ENCODE data around the gene CACNA2D4.
"Not testable (repeated sequence)": the region's sequence is repeated elsewhere in the genome, so short reads cannot be mapped to it uniquely, and the experiment has no call there.

CACNA2D4 gene

GRCh38 chr12:1918081-1918883 lies at the start of gene CACNA2D4:
Gene CACNA2D4, minus strand, starts transcription at chr12:1918652. Its CDS starts 179 bp downstream, at chr12:1918473.
- no peak for DNase-seq

DNA sequence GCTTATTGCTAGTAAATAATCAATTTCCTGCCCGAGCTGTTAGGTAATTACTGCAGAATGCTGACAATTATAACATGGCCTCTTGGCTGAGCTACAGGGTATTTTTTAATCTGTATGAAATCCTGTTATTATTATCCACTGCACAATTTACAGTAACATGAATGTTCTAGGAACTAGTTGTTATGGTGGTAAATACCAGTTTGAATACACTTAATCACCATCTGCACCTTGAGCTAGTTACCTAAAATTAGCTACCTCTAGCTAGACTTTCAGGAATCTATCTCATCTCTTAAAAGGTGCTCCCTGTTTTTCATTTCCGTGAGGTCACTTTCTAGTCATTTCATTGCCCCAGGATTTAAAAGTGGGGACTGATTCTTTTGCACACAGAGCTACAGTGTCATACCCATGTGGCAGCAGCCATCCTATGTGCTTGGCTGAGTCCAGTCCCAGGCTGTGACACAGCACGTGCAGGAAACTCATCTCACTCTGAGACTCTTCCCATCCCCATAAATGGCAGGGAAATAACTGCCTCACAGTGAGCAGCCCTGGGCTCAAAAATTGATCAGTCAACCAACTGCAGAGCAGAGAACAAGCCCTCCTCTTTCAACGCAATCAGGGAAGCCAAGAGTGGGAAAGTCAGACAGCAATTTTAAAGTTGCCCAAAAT lies 48.2 kb upstream of the CACNA2D4 start:
- peak; percentile 1 for DNase-seq

- no peak for DNase-seq
These were observed 47.5 kb upstream of the CACNA2D4 start for GRCh38 chr12:1965916-1966315.

GRCh38 chr12:1962051-1963020 lies 43.9 kb upstream of the CACNA2D4 start:
- no peak for DNase-seq

DNA sequence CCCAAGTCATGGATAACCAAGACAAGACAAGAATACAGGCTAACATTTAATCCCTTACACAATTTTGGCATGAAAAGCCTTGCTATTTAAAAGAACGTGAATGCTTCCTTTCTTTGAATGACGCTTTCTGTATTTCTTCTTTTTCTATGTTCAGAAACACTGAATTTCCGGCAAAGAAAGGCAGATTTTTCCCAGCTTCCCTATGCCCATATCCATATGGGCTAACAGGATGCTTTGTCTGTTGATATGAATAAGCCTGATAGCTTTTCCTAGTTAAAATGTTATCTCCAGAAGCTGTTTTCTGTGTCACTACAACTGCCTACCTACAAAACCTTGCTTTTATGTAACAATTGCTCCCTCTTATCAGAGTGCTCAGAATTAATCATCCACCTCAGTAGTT lies 38.3 kb upstream of the CACNA2D4 start:
- DNase-seq = no peak

DNA sequence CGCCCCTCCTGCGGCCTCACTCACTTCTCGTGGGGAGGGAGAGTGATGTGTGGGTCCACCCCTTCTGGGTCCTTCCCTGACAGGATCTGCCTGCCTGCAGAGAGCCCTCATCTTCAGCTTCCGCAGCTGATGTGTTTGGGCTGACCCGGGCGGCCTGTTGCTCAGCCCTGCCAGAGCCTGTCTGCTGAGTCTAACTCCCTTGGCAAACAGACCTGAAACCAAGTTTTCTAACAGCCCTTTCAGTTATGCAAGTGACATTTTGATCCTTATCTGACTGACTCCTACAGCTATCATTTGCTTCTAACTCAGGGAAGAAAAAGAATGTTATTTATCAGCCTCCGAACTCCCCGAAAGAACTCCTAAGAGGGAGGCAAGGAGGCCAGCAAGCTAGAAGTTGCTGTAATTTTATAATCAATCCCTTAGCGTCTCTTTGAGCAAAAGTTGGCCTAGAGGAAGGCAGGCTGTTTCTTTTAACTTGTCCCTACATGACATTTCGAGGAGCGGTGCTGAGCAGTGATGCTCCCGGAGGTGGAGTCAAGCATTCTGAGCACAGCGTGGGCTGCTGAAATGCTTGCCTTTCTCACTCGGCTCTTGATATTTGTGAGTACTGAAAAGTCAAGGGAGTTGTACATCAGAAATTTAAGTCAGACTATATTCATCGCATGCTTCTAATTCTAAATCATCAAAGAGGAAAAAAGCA lies 31.5 kb upstream of the CACNA2D4 start:
- DNase-seq = no peak

GRCh38 chr12:1948883-1949282 lies 30.4 kb upstream of the CACNA2D4 start:
- DNase-seq = no peak

GRCh38 chr12:1947081-1947480 lies 28.6 kb upstream of the CACNA2D4 start:
- DNase-seq = no peak

- no peak for DNase-seq
These were observed 27.8 kb upstream of the CACNA2D4 start for GRCh38 chr12:1946296-1946695.

DNA sequence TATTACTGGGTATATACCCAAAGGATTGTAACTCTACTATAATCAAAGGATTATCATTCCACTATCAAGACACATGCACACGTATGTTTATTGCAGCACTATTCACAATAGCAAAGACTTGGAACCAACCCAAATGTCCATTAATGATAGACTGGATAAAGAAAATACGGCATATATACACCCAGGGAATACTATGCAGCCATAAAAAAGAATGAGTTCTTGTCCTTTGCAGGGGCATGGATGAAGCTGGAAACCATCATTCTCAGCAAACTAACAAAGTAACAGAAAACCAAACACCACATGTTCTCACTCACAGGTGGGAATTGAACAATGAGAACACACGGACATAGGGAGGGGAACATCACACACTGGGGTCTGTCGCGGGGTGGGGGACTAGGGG lies 27.1 kb upstream of the CACNA2D4 start:
- DNase-seq = not testable (repeated sequence)

- peak; percentile 78 for DNase-seq
These were observed 21.6 kb upstream of the CACNA2D4 start for GRCh38 chr12:1939801-1940607.

DNA sequence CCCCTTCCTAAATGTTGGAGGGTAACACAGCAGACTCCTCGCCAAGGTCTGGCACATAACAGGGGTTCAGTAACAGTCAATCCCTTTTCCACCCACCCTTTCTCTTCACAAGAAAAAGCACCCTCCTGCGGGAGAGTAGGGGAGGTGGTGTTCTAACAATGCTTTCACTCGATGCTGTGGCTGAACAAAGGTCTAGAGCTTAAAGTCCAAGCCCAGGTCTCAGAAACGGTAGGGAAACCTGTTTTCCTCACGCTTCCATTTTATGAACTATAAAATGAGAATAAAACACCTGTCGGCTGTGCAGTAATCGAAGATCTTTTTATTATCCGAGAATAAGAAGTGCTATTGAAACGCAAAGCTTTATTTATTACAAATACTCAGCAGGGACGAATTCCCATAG lies 20.9 kb upstream of the CACNA2D4 start:
- no peak for DNase-seq

DNA sequence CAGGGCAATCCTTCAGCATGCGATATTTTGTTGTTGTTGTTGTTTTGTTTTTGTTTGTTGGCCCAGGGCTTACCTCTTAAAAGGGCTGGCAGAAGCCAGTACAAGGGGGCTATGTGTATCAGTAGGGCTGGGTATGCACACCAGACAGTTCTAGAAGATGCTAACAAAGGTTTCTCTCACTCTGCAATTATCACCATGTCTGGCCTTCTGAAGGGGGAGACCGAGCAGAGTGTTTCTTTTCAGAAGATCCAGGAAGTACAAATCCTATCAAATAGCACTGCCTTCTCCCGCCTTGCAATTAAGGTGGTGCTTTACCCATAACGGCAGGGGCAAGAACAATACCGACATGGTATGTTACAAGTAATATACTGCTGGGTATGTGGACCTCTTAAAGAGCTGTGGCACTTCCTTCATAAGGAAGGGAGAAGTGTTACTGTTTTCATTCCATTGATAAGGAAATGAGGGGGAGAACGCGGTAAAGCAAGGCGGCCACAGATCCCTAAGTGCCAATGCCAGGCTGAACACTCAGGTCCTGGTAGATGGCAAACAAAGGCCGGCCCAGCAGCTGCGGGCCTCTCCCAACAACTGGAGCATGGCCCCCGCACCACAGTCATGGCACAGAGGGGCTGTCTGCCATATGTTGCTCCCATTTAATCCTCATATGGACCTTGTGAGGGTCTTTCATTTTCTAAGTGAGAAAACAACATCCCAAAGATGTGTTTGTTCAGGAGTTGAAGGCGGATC lies 19.2 kb upstream of the CACNA2D4 start:
- DNase-seq = no peak

GRCh38 chr12:1936406-1937320 lies 18.2 kb upstream of the CACNA2D4 start:
- DNase-seq = peak; percentile 47

DNA sequence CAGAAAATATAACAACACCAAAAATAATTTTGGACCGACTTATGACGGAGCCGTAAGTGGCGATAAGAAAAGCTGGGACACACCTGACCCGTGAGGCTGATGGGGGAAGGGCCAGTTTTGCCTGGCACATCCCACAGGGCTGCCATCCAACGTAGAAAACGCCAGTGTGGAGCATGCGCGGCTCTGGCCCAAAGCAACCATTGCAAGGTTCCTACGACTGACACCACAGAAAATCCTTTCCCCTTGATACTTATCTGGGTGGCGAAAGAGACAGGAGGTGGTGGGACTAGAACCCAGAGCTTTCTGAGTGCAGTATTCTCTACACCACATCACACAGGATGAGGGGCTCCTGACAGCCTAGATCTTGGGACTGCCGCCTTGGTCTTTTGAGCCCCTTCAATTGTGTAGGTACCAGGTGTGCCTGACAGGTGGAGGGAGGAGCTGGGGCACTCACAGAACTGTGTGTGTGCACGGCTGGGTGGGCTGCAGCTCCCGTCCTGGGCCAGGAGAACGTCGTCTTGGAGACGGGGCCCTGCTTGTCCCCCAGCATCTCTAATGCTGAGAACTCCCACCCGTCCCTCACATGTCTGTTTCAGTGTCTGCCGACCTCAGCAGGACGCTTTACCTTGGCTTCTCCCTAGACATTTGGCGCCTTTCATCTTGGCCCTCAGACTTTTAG lies 17.4 kb upstream of the CACNA2D4 start:
- no peak for DNase-seq

- DNase-seq = no peak
These were observed 16.8 kb upstream of the CACNA2D4 start for GRCh38 chr12:1935242-1935641.

- no peak for DNase-seq
These were observed 16.4 kb upstream of the CACNA2D4 start for GRCh38 chr12:1934831-1935230.

GRCh38 chr12:1934068-1934467 lies 15.6 kb upstream of the CACNA2D4 start:
- DNase-seq = no peak

Data from NCI-H1436 (cell line).